WERI-Rb-1 (cell line): ENCODE measurements around the gene ANKRD24.

Experiments
- DNase-seq: peaks from one replicate; pipeline ENCODE4 v3.0.0-alpha.2; 2020
- H3K27ac ChIP-seq: fragments of 250-450 bp; sonication (Bioruptor Pico); 2 replicates; pipeline ENCODE4 v1.5.1; 2020; ENCODE audit warnings: mild to moderate bottlenecking, moderate library complexity
- H3K27me3 ChIP-seq: fragments of 250-450 bp; sonication (Bioruptor Pico); 2 replicates; pipeline ENCODE4 v1.5.1; 2021; ENCODE audit warnings: mild to moderate bottlenecking, low read depth, moderate library complexity; ENCODE audit not compliant: insufficient read depth, severe bottlenecking
- H3K36me3 ChIP-seq: fragments of 250-450 bp; sonication (Bioruptor Pico); 2 replicates; pipeline ENCODE4 v1.5.1; 2020; ENCODE audit warnings: mild to moderate bottlenecking, moderate library complexity
- H3K4me3 ChIP-seq: 2 replicates; pipeline ENCODE4 v1.5.1; 2011; ENCODE audit warnings: low read depth, mild to moderate bottlenecking, control low read depth, low read length
- H3K9me3 ChIP-seq: fragments of 250-450 bp; sonication (Bioruptor Pico); 2 replicates; pipeline ENCODE4 v1.5.1; 2021; ENCODE audit warnings: mild to moderate bottlenecking, moderate library complexity; ENCODE audit not compliant: severe bottlenecking
- CTCF ChIP-seq: IDR thresholded peaks from 2 replicates; pipeline ENCODE4 v1.5.1; 2011; ENCODE audit warnings: low read depth, mild to moderate bottlenecking, control low read depth, inconsistent platforms, low read length

The ANKRD24 gene

GRCh38 chr19:4199699-4200293 is 17.3 kb downstream of the ANKRD24 start:
- no peaks in the 10 kb centered on the region for H3K9me3 ChIP-seq
- H3K27ac ChIP-seq, result no peak overlapping the region
- no peak for DNase-seq
- H3K4me3 ChIP-seq, result no peak overlapping the region
- H3K27me3 ChIP-seq, result peaks cover 5% of the 10 kb centered on the region
- H3K36me3 ChIP-seq, result no peaks in the 10 kb centered on the region
- TF ChIP-seq CTCF, result no peak

GRCh38 chr19:4200940-4201542 is 18.6 kb downstream of the ANKRD24 start:
- Histone ChIP-seq H3K4me3 (no peak overlapping the region), H3K9me3 (no peaks in the 10 kb centered on the region), H3K36me3 (no peaks in the 10 kb centered on the region), H3K27ac (no peak overlapping the region), H3K27me3 (peaks cover 5% of the 10 kb centered on the region)
- no peak for DNase-seq
- no peak for TF ChIP-seq CTCF

DNA sequence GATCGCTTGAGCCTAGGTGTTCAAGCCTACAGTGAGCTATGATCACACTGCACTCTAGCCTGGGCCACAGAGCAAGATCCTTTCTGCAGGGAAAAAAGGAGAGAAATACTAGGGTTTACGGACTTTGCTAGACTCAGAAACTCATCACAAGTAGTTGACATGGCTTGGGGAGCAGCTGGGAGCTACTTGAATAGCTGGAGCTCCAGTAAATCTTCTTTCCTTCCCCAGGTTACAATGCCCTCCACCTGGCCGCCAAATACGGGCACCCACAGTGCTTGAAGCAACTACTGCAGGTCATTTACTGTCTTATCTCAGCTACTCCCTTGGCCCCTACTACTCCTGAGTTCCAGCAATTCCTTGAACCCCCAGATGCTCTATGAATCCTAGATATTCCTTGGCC is 19.3 kb downstream of the ANKRD24 start:
- no peak for DNase-seq
- Histone ChIP-seq H3K27me3 (peaks cover 5% of the 10 kb centered on the region), H3K36me3 (no peaks in the 10 kb centered on the region), H3K9me3 (no peaks in the 10 kb centered on the region), H3K27ac (no peak overlapping the region), H3K4me3 (no peak overlapping the region)
- TF ChIP-seq CTCF, result no peak

GRCh38 chr19:4206818-4207484 is 24.5 kb downstream of the ANKRD24 start:
- peak; percentile 63 for DNase-seq
- TF ChIP-seq CTCF, result peak; percentile 58
- Histone ChIP-seq H3K9me3 (no peaks in the 10 kb centered on the region), H3K27me3 (no peaks in the 10 kb centered on the region), H3K36me3 (no peaks in the 10 kb centered on the region), H3K4me3 (no peak overlapping the region), H3K27ac (no peak overlapping the region)

DNA sequence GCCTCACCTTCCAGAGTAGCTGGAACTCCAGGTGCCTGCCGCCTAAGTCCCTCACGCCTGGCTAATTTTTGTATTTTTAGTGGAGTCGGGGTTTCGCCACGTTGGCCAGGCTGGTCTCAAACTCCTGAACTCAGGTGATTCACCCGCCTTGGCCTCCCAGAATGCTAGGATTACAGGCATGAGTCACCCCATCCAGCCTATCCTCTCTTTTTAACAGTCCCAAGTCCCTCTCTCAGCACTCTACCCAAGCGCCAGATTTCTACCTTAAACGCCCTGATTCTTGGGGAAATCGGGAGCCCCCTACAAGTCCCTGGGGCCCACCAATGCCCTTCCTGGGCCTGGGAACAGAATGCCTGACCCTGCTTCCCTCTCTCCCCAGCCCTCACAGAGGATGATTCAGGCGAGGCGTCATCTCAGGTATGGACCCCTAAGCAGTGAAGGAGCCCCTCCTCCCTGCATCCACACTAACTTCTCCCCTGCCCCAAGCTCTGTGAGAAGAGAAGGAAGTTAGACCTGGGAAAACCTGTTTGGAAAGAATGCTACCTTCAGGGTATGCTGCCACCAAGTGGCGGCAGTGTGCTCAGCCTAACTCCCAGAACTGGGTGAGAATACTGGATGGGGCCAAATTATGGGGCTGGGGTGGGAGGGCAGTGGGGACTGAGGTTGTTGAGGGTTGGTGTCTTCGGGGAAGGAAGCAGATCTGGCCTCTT is 26.1 kb downstream of the ANKRD24 start:
- Histone ChIP-seq H3K9me3 (no peaks in the 10 kb centered on the region), H3K4me3 (no peak overlapping the region), H3K27me3 (no peaks in the 10 kb centered on the region), H3K36me3 (no peaks in the 10 kb centered on the region), H3K27ac (no peak overlapping the region)
- DNase-seq, result peak; percentile 57
- TF ChIP-seq CTCF, result peak; percentile 79
